HG03025 (cell line): ENCODE measurements around the gene PPIL3.
A peak's percentile ranks its signal among the peaks of the same experiment; 100 is the strongest.
"Not testable (repeated sequence)": the region's sequence is repeated elsewhere in the genome, so short reads cannot be mapped to it uniquely, and the experiment has no call there.

Experiments
- ATAC-seq: cut with Tn5 transposase; IDR thresholded peaks from one replicate; pipeline ENCODE4 v1.9.1; 2021; ENCODE audit warnings: mild to moderate bottlenecking, moderate library complexity; ENCODE audit not compliant: unreplicated experiment, low FRiP score

Gene PPIL3

GRCh38 chr2:200888704-200889625 lies at the start of gene PPIL3, which contains the start of gene NIF3L1:
Gene PPIL3 (minus strand): TSS chr2:200889077. CDS start chr2:200887615, 1,462 bp downstream.
Gene NIF3L1 (plus strand): TSS chr2:200889371. CDS start chr2:200891944, 2,573 bp downstream.
- peak; percentile 76 for ATAC-seq

DNA sequence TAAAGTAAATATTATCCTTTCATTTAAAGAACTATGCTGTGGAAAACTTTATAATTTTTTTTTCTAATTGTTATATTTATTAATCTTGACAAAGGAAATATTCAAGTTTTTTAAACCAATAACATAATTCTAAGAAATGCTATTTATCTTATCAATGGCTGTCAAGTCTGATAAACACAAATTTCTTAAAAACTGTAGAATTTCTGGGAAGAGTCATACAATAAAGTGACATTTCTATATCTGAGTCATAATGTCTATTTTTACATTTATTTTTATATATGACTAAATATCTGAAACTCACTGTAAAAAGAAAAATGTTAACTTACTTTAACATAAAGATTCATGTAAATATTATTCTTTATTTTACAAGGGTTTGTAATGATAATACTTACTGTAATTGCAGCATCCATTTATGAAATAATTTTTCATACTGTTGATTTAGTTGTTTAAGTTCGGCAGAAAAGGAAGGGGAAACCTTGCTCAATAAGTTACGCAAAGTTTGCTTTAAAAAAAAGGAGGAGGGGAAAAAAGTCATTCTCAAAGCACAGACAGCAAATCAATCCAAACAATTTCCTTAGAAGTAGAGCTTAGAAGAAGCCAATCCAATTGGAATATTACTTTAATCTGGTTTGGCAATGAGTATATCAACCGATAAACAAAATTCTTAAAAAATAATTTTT lies 42.2 kb upstream of the PPIL3 start:
- no peak for ATAC-seq

DNA sequence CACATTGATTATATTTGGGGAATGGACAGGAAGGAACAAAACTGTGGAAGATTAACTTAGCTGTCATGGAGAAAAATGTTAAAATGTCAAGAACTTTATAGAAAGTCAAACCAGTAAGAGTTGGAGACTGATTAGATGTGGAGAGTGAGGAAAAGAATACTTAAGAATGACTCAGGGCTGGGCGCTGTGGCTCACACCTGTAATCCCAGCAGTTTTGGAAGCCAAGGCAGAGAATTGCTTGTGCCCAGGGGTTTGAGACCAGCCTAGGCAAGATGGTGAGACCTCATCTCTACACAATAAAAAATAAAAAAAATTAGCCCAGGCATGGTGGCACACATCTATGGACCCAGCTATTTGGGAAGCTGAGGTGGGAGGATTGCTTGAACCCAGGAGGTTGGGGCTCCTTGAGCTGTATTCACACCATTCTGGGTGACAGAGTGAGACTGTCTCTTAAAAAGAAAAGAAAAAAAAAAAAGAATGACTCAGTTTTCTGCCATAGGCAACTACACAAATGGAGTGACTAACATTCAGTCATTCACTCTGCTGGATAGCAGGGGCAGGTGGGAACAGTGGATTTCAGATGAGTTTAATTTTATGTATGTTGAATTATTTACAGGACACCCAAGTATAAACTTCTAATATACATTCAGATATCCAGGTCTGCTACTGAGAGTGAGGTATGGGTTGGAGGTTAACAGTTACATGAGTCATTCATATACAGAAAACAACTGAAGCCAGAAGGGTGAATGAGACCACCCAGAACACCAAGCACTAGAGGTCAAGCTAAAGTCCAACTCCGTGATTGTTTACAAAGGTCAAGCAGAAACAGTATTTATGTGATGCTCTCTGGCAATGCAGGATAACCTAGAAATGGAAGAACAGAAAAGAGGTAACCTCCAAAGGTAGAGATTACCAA lies 40.7 kb upstream of the PPIL3 start:
- no peak for ATAC-seq

- ATAC-seq: no peak
Measured at GRCh38 chr2:200922439-200922838, 33.6 kb upstream of the PPIL3 start.

DNA sequence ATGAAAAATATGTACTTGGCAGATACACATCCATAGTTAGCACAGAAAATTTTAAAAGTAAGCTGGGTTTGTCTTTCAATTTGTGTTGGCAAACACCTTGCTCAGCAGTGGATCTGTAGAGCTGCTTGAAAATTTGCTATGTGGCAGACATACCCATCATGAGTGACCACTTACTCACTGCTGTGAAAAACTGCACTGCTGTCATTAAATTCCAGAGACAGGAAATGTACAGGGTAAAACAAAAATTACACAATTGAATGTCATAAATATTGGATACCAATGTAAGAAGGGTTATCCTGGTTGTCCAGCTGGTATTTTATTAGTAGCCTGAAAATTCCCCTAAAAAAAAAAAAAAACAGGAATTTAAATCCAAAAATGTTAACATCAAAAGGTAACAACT lies 24.8 kb upstream of the PPIL3 start:
- ATAC-seq: no peak

DNA sequence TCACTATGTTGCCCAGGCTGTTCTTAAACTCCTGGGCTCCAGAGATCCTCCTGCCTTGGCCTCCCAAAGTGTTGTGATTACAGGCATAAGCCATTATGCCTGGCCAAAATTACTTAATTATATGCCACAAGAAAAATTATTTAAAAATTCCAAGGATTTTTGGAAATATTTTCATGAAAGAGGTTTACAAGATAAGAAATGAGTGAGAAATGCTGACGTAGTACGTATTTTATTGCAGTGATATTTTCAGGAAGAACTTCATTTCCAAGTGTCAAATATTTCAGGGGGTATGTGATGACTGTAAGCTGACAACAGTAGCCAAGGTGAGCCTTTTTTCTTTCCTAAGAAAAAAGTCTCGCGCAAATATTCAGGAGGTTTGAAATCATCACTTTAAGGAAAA lies 21.1 kb upstream of the PPIL3 start:
- ATAC-seq: no peak

DNA sequence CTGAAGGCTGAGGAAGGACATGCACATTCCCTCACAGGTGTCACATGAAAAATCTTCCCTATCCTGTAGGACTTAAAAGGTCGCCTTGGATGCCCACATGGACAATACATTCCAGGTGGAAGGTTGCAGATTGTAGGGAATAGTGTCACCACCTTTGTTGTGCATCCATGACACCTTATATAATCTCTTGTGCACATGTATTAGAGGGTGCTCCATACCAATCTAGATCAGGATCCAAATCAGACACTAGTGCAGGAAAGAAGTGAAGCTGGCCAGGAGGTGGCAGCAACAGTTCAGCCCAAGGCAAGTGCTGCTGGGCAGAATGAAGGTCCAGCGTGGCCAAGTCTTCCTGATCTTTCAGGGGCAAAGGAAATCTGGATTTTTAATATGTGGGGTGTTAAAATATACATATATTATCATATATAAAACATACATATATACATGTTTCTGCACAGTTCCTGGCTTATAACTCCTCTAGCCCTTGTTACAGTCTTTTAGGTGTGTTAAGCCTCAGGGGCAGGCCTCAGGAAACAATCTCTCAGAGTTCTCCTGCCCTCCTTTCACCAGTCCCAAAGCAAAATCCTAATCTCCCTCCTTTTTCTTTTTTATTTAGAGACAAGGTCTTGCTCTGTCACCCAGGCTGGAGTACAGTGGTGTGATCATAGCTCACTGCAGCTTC lies 16.9 kb upstream of the PPIL3 start:
- ATAC-seq: no peak

- peak; percentile 93 for ATAC-seq
Measured at GRCh38 chr2:200901459-200902072, 12.7 kb upstream of the PPIL3 start.

GRCh38 chr2:200899482-200899881 lies 10.6 kb upstream of the PPIL3 start:
- ATAC-seq: no peak

DNA sequence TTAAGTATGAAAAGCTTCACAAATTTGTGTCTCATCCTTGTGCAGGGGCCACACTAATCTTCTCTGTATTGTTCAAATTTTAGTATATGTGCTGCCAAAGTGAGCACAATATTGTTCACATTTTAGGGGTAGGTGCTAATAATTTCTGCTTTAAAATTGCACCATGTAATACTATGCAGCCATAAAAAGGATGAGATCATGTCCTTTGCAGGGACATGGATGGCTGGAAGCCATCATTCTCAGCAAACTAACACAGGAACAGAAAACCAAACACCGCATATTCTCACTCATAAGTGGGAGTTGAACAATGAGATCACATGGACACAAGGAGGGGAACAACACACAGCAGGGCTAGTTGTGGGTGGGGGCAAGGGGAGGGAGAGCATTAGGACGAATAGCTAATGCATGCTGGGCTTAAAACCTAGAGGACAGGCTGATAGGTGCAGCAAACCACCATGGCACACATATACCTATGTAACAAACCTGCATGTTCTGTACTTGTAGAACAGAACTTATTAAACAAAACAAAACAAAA lies 7.1 kb downstream of the PPIL3 start:
- ATAC-seq: not testable (repeated sequence)

- no peak for ATAC-seq
Measured at GRCh38 chr2:200878289-200878880, 10.5 kb downstream of the PPIL3 start.

GRCh38 chr2:200877443-200877842 lies 11.4 kb downstream of the PPIL3 start:
- ATAC-seq: no peak

DNA sequence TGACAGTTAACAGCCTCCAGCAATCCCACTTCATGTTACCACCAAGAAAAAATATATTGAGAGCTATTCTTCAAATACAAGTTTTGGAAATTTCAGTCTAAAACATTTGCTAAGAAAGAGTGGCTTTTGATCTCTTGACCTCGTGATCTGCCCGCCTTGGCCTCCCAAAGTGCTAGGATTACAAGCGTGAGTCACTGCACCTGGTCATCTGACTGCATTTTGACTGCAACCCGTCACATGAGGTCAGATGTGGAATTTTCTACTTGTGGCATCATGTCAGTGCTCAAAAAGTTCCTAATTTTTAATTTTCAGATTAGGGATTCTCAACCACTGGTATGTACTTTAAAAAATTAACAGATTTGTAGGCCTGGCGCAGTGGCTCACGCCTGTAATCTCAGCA lies 15.3 kb downstream of the PPIL3 start:
- no peak for ATAC-seq

DNA sequence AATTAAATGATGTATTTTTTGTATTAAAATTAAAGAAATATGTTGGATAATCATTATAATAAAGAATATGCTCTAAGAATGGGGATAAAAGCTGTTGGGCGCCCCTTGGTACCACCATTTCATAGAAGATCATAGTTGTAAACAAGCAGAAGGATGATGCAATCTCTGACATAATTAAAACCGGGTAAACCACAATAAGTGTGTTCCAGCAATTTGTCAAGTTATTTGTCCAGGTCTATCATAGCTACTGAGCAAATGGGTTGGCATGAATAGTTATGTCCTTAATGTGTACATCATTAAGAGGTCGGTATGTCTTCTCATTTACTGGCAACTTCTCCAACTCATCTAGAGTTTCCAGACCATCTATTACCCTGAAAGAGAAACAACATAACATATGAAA lies 17.7 kb downstream of the PPIL3 start:
- no peak for ATAC-seq

- no peak for ATAC-seq
Measured at GRCh38 chr2:200869014-200869413, 19.9 kb downstream of the PPIL3 start.

DNA sequence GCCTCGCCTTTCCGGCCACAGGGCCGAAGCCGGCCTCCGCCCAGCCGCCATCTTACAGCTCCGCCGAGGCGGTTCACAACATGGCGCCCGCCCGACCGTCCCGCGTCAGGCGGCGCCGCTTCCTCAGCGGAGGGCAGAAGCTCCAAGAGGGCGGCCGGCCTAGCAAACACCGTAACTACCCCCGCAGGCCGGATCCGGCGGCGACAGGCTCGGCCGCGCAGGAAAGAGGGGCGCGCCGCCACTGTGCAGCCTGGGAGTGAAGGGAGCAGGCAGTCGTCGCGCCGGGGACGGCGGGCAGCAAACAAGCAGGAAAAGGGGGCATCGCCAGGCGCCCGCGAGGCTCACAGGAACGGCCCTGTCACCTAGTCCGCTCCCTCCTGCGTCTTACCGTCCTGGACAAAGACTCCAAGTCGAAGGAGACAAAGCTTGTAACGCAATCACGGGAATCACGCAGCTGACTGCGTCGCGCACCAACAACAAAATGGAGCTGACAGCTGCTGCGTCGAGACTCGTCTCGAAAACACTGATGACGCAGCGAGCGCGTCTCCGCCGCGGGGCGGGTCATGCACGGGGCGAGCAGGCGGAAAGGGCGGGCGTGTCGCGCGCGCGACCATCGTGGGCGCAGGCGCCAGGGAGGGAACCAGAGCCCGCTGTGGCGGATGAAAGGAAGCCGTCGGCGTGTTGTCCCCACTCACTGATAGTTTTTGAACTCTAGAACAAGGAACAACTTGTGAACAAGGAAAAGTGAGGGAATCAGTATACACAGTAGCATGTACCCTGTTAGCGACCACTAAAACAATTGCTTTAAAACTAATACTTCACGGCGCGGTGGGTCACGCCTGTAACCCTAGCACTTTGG lies 24.5 kb downstream of the PPIL3 start, which contains the start of gene CLK1:
Gene CLK1 (minus strand): TSS at position 483 of the 859 bp plus-strand sequence. CDS start 2,796 bp downstream, outside the sequence.
- ATAC-seq: peak; percentile 76

- ATAC-seq: no peak
Measured at GRCh38 chr2:200863782-200864175, 25.1 kb downstream of the PPIL3 start.

GRCh38 chr2:200862532-200863000 lies 26.3 kb downstream of the PPIL3 start:
- no peak for ATAC-seq
